Keratinocyte (primary cell): ENCODE data around the gene PRR14L. TPM values are rescaled to one million over a fixed set of nuclear protein-coding genes. Genes with fewer than 3 reads are reported as not detected.

Experiments used
- DNase-seq: peaks from one replicate; pipeline ENCODE4 v3.0.0-alpha.2; 2011; ENCODE audit warnings: low read depth, missing footprints, low spot score
- FAIRE-seq: peaks from 2 replicates; lab custom pipeline; 2011; peaks lifted over from hg19 to GRCh38; lab: Jason Lieb, UNC
- H2AFZ ChIP-seq: 2 replicates; pipeline ENCODE4 v1.6.0; 2012; ENCODE audit warnings: low read length, control low read depth, inconsistent platforms; ENCODE audit not compliant: control insufficient read depth
- H3K27ac ChIP-seq: 2 replicates; pipeline ENCODE4 v1.5.1; 2011; ENCODE audit warnings: low read length; ENCODE audit not compliant: control insufficient read depth, insufficient read depth
- H3K27me3 ChIP-seq: 3 replicates; pipeline ENCODE4 v1.6.0; 2011; ENCODE audit warnings: low read length; ENCODE audit not compliant: control insufficient read depth, insufficient read depth; ENCODE audit errors: extremely low read depth
- H3K36me3 ChIP-seq, 2 experiments: 2 replicates in 1 of 2; 3 replicates in 1 of 2; pipeline ENCODE4 v1.5.1; 2011; ENCODE audit warnings: low read length in 2 of 2, mild to moderate bottlenecking in 1 of 2; ENCODE audit not compliant: control insufficient read depth in 2 of 2, insufficient read depth in 2 of 2; ENCODE audit errors: extremely low read depth in 1 of 2
- H3K4me1 ChIP-seq: 3 replicates; pipeline ENCODE4 v1.5.1; 2011; ENCODE audit warnings: low read length; ENCODE audit not compliant: control insufficient read depth, insufficient read depth; ENCODE audit errors: extremely low read depth
- H3K4me2 ChIP-seq: 3 replicates; pipeline ENCODE4 v1.6.0; 2011; ENCODE audit warnings: low read depth, low read length; ENCODE audit not compliant: control insufficient read depth, insufficient read depth; ENCODE audit errors: extremely low read depth
- H3K4me3 ChIP-seq, 3 experiments: fragments of 200-600 bp in 1 of 3; sonication (generic) in 1 of 3; 2 replicates in 2 of 3; 3 replicates in 1 of 3; pipeline ENCODE4 v1.5.1; 2011 to 2016; ENCODE audit warnings: low read length in 3 of 3, mild to moderate bottlenecking in 3 of 3, control low read depth in 2 of 3, inconsistent platforms in 1 of 3, low read depth in 1 of 3, mixed read lengths in 1 of 3, mixed run types in 1 of 3, moderate library complexity in 1 of 3; ENCODE audit not compliant: control insufficient read depth in 2 of 3, insufficient read depth in 2 of 3; ENCODE audit errors: extremely low read depth in 1 of 3
- H3K79me2 ChIP-seq: 2 replicates; pipeline ENCODE4 v1.6.0; 2012; ENCODE audit warnings: low read length; ENCODE audit not compliant: control insufficient read depth, insufficient read depth
- H3K9ac ChIP-seq: 3 replicates; pipeline ENCODE4 v1.6.0; 2011; ENCODE audit warnings: low read length; ENCODE audit not compliant: control insufficient read depth, insufficient read depth; ENCODE audit errors: extremely low read depth
- H3K9me1 ChIP-seq: 3 replicates; pipeline ENCODE4 v1.6.0; 2011; ENCODE audit warnings: low read length; ENCODE audit not compliant: control insufficient read depth, insufficient read depth; ENCODE audit errors: extremely low read depth
- H3K9me3 ChIP-seq: 2 replicates; pipeline ENCODE4 v1.5.1; 2012; ENCODE audit warnings: low read depth, low read length; ENCODE audit not compliant: control insufficient read depth
- H4K20me1 ChIP-seq: 3 replicates; pipeline ENCODE4 v1.6.0; 2011; ENCODE audit warnings: low read length; ENCODE audit not compliant: control insufficient read depth, insufficient read depth; ENCODE audit errors: extremely low read depth
- CTCF ChIP-seq, 3 experiments: IDR thresholded peaks in 1 of 3; conservative IDR thresholded peaks in 1 of 3; optimal IDR thresholded peaks in 1 of 3; 2 replicates in 2 of 3; 3 replicates in 1 of 3; pipeline versions ENCODE3 to v1.5.1; 2011; ENCODE audit warnings: low read length in 3 of 3, mild to moderate bottlenecking in 3 of 3, moderate library complexity in 2 of 3, control low read depth in 1 of 3, inconsistent platforms in 1 of 3; ENCODE audit not compliant: insufficient read depth in 2 of 3; ENCODE audit errors: extremely low read depth in 1 of 3
- EZH2 ChIP-seq: IDR thresholded peaks from one replicate; pipeline ENCODE4 v1.6.1; 2012; ENCODE audit warnings: inconsistent platforms, mild to moderate bottlenecking, low read length, moderate library complexity
- dilution Hi-C: fragments of 300-500 bp; cut with MboI; formaldehyde crosslinking; loops from one replicate; pipeline ENCODE4 v1.7.0; 2020; ENCODE audit warnings: low sequenced_read_pairs; ENCODE audit not compliant: extremely low pct_ligation_motif_present
- polyA plus RNA-seq, 5 experiments: library from polyadenylated mRNA; depleted of rRNA in 3 of 5; stranded (reverse) in 3 of 5; stranded (forward) in 1 of 5; unstranded in 1 of 5; fragments of >200 nt; gene quantifications; 1 replicate in 1 of 5; 2 replicates in 3 of 5; 3 replicates in 1 of 5; pipeline versions ENCODE4 v1.2.1 to v1.2.3, GENCODE V29; 2011 to 2012; ENCODE audit warnings: missing spikeins in 2 of 5, low read depth in 1 of 5, low replicate concordance in 1 of 5

The PRR14L gene
- polyA plus RNA-seq, 1 donor (not counting 4 experiments of a cell fraction or from before 2014, with no cell fraction given): 13.6 TPM

GRCh38 chr22:31738566-31738965, 11.4 kb downstream of the PRR14L start:
- no peaks in the 10 kb centered on the region for H3K9me1 ChIP-seq
- no peak overlapping the region for H3K4me3 ChIP-seq
- peaks cover 6 to 14% of the 10 kb centered on the region in 2 experiments for H3K36me3 ChIP-seq
- H3K27ac ChIP-seq: no peak overlapping the region
- H3K4me1 ChIP-seq: peaks cover 16% of the 10 kb centered on the region
- no peaks in the 10 kb centered on the region for H3K9me3 ChIP-seq
- H4K20me1 ChIP-seq: no peaks in the 10 kb centered on the region
- DNase-seq (no peak), FAIRE-seq (no peak)
- H3K4me2 ChIP-seq: no peak overlapping the region
- H2AFZ ChIP-seq: no peak overlapping the region
- dilution Hi-C loops: no loop called here
- H3K79me2 ChIP-seq: peaks cover 72% of the 10 kb centered on the region
- TF ChIP-seq EZH2 (no peak), CTCF (optimal IDR thresholded peaks at IDR 0.05 in 1 of 3, IDR thresholded peaks at IDR 0.05 in 1 of 3, conservative IDR thresholded peaks at IDR 0.05 in 1 of 3; ENCODE audit: extremely low read depth in 1 of 3, insufficient read depth in 2 of 3, low read length in 3 of 3) (no peak)
- H3K9ac ChIP-seq: no peak overlapping the region
- H3K27me3 ChIP-seq: no peaks in the 10 kb centered on the region

DNA sequence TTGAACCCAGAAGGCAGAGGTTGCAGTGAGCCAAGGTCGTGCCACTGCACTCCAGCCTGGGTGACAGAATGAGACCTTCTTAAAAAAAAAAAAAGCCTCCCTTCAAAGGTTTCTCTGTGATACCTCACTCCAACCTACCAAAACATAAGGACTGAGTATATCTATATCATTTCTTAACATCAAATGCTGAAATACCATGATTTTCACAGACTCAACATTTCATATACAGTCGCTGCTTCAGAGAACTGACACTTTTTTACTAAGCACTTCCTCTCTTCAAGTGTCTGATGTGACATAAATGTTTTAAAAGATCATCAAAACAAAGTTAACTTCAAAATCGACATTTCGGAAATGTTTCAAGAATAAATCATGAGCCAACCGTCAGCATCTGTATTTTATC, 12.0 kb downstream of the PRR14L start:
- no peak for DNase-seq
- H3K9me1 ChIP-seq: no peaks in the 10 kb centered on the region
- dilution Hi-C loops: no loop called here
- no peak overlapping the region for H3K4me3 ChIP-seq
- peaks cover 6 to 15% of the 10 kb centered on the region in 2 experiments for H3K36me3 ChIP-seq
- no peak overlapping the region for H2AFZ ChIP-seq
- no peak overlapping the region for H3K9ac ChIP-seq
- no peaks in the 10 kb centered on the region for H3K27me3 ChIP-seq
- H3K4me1 ChIP-seq: peaks cover 16% of the 10 kb centered on the region
- no peaks in the 10 kb centered on the region for H4K20me1 ChIP-seq
- TF ChIP-seq CTCF (optimal IDR thresholded peaks at IDR 0.05 in 1 of 3, IDR thresholded peaks at IDR 0.05 in 1 of 3, conservative IDR thresholded peaks at IDR 0.05 in 1 of 3; ENCODE audit: extremely low read depth in 1 of 3, insufficient read depth in 2 of 3, low read length in 3 of 3): no peak
- no peak for TF ChIP-seq EZH2
- H3K27ac ChIP-seq: no peak overlapping the region
- H3K79me2 ChIP-seq: peaks cover 72% of the 10 kb centered on the region
- no peak overlapping the region for H3K4me2 ChIP-seq
- no peak for FAIRE-seq
- H3K9me3 ChIP-seq: no peaks in the 10 kb centered on the region
